HG03108 (cell line): ENCODE measurements around the gene PGAP1.
A peak's percentile ranks its signal among the peaks of the same experiment; 100 is the strongest.

Experiments used
- ATAC-seq: cut with Tn5 transposase; IDR thresholded peaks from one replicate; pipeline ENCODE4 v1.9.1; 2021; ENCODE audit warnings: moderate library complexity; ENCODE audit not compliant: unreplicated experiment

PGAP1 gene

GRCh38 chr2:196926562-196927375, at the start of gene PGAP1:
PGAP1 (minus strand) TSS chr2:196926707; CDS start chr2:196926616, 91 bp downstream.
- ATAC-seq, result peak; percentile 90

GRCh38 chr2:196974970-196975369, 48.5 kb upstream of the PGAP1 start:
- no peak for ATAC-seq

- ATAC-seq, result no peak
Measured at GRCh38 chr2:196971574-196972279, 45.2 kb upstream of the PGAP1 start.

GRCh38 chr2:196970099-196970498, 43.6 kb upstream of the PGAP1 start:
- ATAC-seq, result no peak

- no peak for ATAC-seq
Measured at GRCh38 chr2:196968516-196968915, 42.0 kb upstream of the PGAP1 start.

GRCh38 chr2:196967775-196968174, 41.3 kb upstream of the PGAP1 start:
- no peak for ATAC-seq

- no peak for ATAC-seq
Measured at GRCh38 chr2:196967116-196967515, 40.6 kb upstream of the PGAP1 start.

GRCh38 chr2:196966061-196966460, 39.6 kb upstream of the PGAP1 start:
- ATAC-seq, result no peak

GRCh38 chr2:196965651-196966050, 39.1 kb upstream of the PGAP1 start:
- no peak for ATAC-seq

- ATAC-seq, result no peak
Measured at GRCh38 chr2:196963961-196964360, 37.5 kb upstream of the PGAP1 start.

- no peak for ATAC-seq
Measured at GRCh38 chr2:196963043-196963442, 36.5 kb upstream of the PGAP1 start.

GRCh38 chr2:196962325-196962724, 35.8 kb upstream of the PGAP1 start:
- no peak for ATAC-seq

- ATAC-seq, result peak; percentile 98
Measured at GRCh38 chr2:196961889-196962288, 35.4 kb upstream of the PGAP1 start.

GRCh38 chr2:196959734-196960338, 33.3 kb upstream of the PGAP1 start:
- ATAC-seq, result no peak

GRCh38 chr2:196959281-196959680, 32.8 kb upstream of the PGAP1 start:
- no peak for ATAC-seq

- no peak for ATAC-seq
Measured at GRCh38 chr2:196957881-196958525, 31.5 kb upstream of the PGAP1 start.

- ATAC-seq, result no peak
Measured at GRCh38 chr2:196957442-196957841, 30.9 kb upstream of the PGAP1 start.

GRCh38 chr2:196956069-196956468, 29.6 kb upstream of the PGAP1 start:
- no peak for ATAC-seq

GRCh38 chr2:196955036-196955435, 28.5 kb upstream of the PGAP1 start:
- no peak for ATAC-seq

- no peak for ATAC-seq
Measured at GRCh38 chr2:196954001-196954400, 27.5 kb upstream of the PGAP1 start.

GRCh38 chr2:196952936-196953335, 26.4 kb upstream of the PGAP1 start:
- no peak for ATAC-seq
